GM23338 (cell line): Measurements from ENCODE around the gene CAPG. TPM values are rescaled to one million over a fixed set of nuclear protein-coding genes. Genes with fewer than 3 reads are reported as not detected.

Experiments used
- ATAC-seq: fragments of 200-7000 bp; cut with Tn5 transposase; 3 replicates; pipeline ENCODE4 v1.9.1; 2020
- DNase-seq: peaks from one replicate; pipeline ENCODE4 v3.0.0-alpha.2; 2015; ENCODE audit warnings: low spot score
- H2AFZ ChIP-seq: fragments of 200-600 bp; sonication (generic); 2 replicates; pipeline ENCODE4 v1.8.0; 2016; ENCODE audit warnings: antibody characterized with exemption, mild to moderate bottlenecking, moderate library complexity
- H3F3A ChIP-seq: fragments of 200-600 bp; sonication (generic); replicated peaks from 2 replicates; pipeline ENCODE4 v1.8.0; 2017; ENCODE audit warnings: antibody characterized with exemption, mixed run types, low read depth
- H3K27ac ChIP-seq: fragments of 200-600 bp; sonication (generic); 2 replicates; pipeline ENCODE4 v1.6.1; 2016; ENCODE audit warnings: low read depth
- H3K27me3 ChIP-seq: fragments of 200-600 bp; sonication (generic); 2 replicates; pipeline ENCODE4 v1.8.0; 2016; ENCODE audit warnings: mild to moderate bottlenecking, mixed run types, moderate library complexity; ENCODE audit not compliant: insufficient read depth
- H3K36me3 ChIP-seq: fragments of 200-600 bp; sonication (generic); 2 replicates; pipeline ENCODE4 v1.8.0; 2016; ENCODE audit warnings: mild to moderate bottlenecking; ENCODE audit not compliant: insufficient read depth
- H3K4me1 ChIP-seq: fragments of 200-600 bp; sonication (generic); 2 replicates; pipeline ENCODE4 v1.8.0; 2016; ENCODE audit warnings: mild to moderate bottlenecking, moderate library complexity; ENCODE audit not compliant: insufficient read depth
- H3K4me2 ChIP-seq: fragments of 200-600 bp; sonication (generic); 2 replicates; pipeline ENCODE4 v1.7.1; 2017; ENCODE audit warnings: mixed run types
- H3K4me3 ChIP-seq: fragments of 200-600 bp; sonication (generic); 2 replicates; pipeline ENCODE4 v1.6.1; 2016; ENCODE audit warnings: mixed run types
- H3K79me2 ChIP-seq: fragments of 200-600 bp; sonication (generic); replicated peaks from 2 replicates; pipeline ENCODE4 v1.8.0; 2017; ENCODE audit warnings: mild to moderate bottlenecking; ENCODE audit not compliant: insufficient read depth
- H3K9me2 ChIP-seq: fragments of 200-600 bp; sonication (generic); 2 replicates; pipeline ENCODE4 v1.8.0; 2017; ENCODE audit not compliant: insufficient read depth
- H4K20me1 ChIP-seq: fragments of 200-600 bp; sonication (generic); replicated peaks from 2 replicates; pipeline ENCODE4 v1.8.0; 2017; ENCODE audit warnings: mild to moderate bottlenecking; ENCODE audit not compliant: insufficient read depth
- H3K27ac Mint-ChIP-seq: 2 replicates; pipeline ENCODE4 v1.8.0; 2020; ENCODE audit warnings: inconsistent platforms, mild to moderate bottlenecking, moderate library complexity, mixed read lengths
- H3K27me3 Mint-ChIP-seq: 3 replicates; pipeline ENCODE4 v1.8.0; 2022; ENCODE audit warnings: low read depth, mild to moderate bottlenecking, moderate library complexity, mixed read lengths, inconsistent platforms; ENCODE audit not compliant: insufficient read depth, poor library complexity
- H3K36me3 Mint-ChIP-seq: 3 replicates; pipeline ENCODE4 v1.8.0; 2021; ENCODE audit warnings: low read depth, mild to moderate bottlenecking, inconsistent platforms, moderate library complexity, mixed read lengths
- H3K4me1 Mint-ChIP-seq: 3 replicates; pipeline ENCODE4 v1.8.0; 2020; ENCODE audit warnings: mild to moderate bottlenecking, inconsistent platforms, mixed read lengths
- H3K4me3 Mint-ChIP-seq: 3 replicates; pipeline ENCODE4 v1.8.0; 2021; ENCODE audit warnings: moderate library complexity, mild to moderate bottlenecking, inconsistent platforms, mixed read lengths
- H3K9me3 Mint-ChIP-seq: 3 replicates; pipeline ENCODE4 v1.8.0; 2020; ENCODE audit warnings: moderate library complexity, mild to moderate bottlenecking, inconsistent platforms, mixed read lengths
- CREB1 ChIP-seq: fragments of 250-450 bp; sonication (Bioruptor Pico); IDR thresholded peaks from 2 replicates; pipeline ENCODE4 v1.5.0; 2020; ENCODE audit warnings: low read depth, mild to moderate bottlenecking, moderate library complexity
- EZH2phosphoT487 ChIP-seq: fragments of 200-600 bp; sonication (generic); IDR thresholded peaks from one replicate; pipeline ENCODE4 v1.8.1; 2018; ENCODE audit warnings: antibody characterized with exemption; ENCODE audit not compliant: unreplicated experiment
- JUNB ChIP-seq: IDR thresholded peaks from one replicate; pipeline ENCODE4 v1.6.1; 2016; ENCODE audit warnings: antibody characterized with exemption; ENCODE audit not compliant: unreplicated experiment
- NANOG ChIP-seq: IDR thresholded peaks from 2 replicates; pipeline ENCODE4 v1.6.1; 2016; ENCODE audit warnings: antibody characterized with exemption, borderline replicate concordance
- POLR2AphosphoS5 ChIP-seq: IDR thresholded peaks from 2 replicates; pipeline ENCODE4 v1.6.1; 2016; ENCODE audit warnings: antibody characterized with exemption, low read depth
- ZNF331 ChIP-seq: fragments of 250-450 bp; sonication (Bioruptor Pico); IDR thresholded peaks from 2 replicates; pipeline ENCODE4 v1.5.0; 2020; ENCODE audit warnings: low read depth, mild to moderate bottlenecking, moderate library complexity
- polyA plus RNA-seq: library from polyadenylated mRNA; unstranded; fragments of >200 nt; fragmentation: Nextera tagmentation; extraction: Ambion mirVana; gene quantifications from 2 replicates; pipeline ENCODE4 v1.2.1, GENCODE V29; 2016
- total RNA-seq: library from RNA; depleted of rRNA; stranded (reverse); fragments of >200 nt; shearing (Covaris generic); gene quantifications from 2 replicates; pipeline ENCODE4 v1.2.3, GENCODE V29; 2014
- TF ChIP-seq, protein P1 (sequence below): IDR thresholded peaks from one replicate; pipeline ENCODE4 v1.6.1; 2018; ENCODE audit warnings: antibody characterized with exemption; ENCODE audit not compliant: unreplicated experiment
- TF ChIP-seq, protein P2 (sequence below), 2 experiments: fragments of 200-600 bp in 1 of 2; sonication (generic) in 1 of 2; conservative IDR thresholded peaks; 2 replicates each; pipeline versions ENCODE4 v1.5.1 to v1.6.1; 2016 to 2017; ENCODE audit warnings: antibody characterized with exemption in 2 of 2, low read depth in 2 of 2, mild to moderate bottlenecking in 2 of 2, moderate library complexity in 1 of 2
- TF ChIP-seq, protein P3 (sequence below): fragments of 250-450 bp; sonication (Bioruptor Pico); IDR thresholded peaks from 2 replicates; pipeline ENCODE4 v1.5.0; 2020; ENCODE audit warnings: mild to moderate bottlenecking, moderate library complexity

Gene CAPG
- total and polyA plus RNA-seq, 2 experiments from 2014 or later = 88.7 to 104 TPM

DNA sequence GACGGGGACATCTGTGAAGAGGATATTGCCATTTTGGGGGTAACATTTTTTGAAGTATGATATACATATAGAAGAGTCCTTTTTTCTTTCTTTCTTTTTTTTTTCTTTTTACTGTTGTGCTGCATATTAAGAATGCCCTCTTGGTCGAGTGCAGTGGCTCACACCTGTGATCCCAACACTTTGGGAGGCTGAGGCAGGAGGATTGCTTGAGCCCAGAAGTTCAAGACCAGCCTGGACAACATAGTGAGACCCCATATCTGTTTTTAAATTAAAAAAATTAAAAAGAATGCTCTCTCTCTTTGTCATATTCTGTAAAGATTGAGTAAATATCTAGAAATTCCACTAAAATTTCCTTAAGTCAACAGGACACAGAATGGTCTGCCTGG is 11.9 kb upstream of the CAPG start:
- no peak overlapping the region for H3K4me3 Mint-ChIP-seq
- Histone ChIP-seq H2AFZ (no peak overlapping the region), H3K4me2 (no peak overlapping the region), H3K79me2 (peaks cover 4% of the 10 kb centered on the region; the same call in 1 of the 2 replicates), H3K4me1 (peaks cover 29% of the 10 kb centered on the region), H3K36me3 (no peaks in the 10 kb centered on the region), H3K4me3 (no peak overlapping the region), H3K27me3 (peaks cover 4% of the 10 kb centered on the region; the same call in 1 of the 2 replicates), H4K20me1 (no peaks in the 10 kb centered on the region), H3F3A (peaks cover 13% of the 10 kb centered on the region; the same call in 1 of the 2 replicates), H3K9me2 (no peaks in the 10 kb centered on the region), H3K27ac (no peak overlapping the region)
- peaks cover 31% of the 10 kb centered on the region for H3K27me3 Mint-ChIP-seq
- no peak for TF ChIP-seq NANOG
- H3K27ac Mint-ChIP-seq = no peak overlapping the region
- peaks cover 29% of the 10 kb centered on the region for H3K4me1 Mint-ChIP-seq
- no peak for DNase-seq
- no peaks in the 10 kb centered on the region; the same call in 2 of the 3 replicates for H3K36me3 Mint-ChIP-seq
- ATAC-seq = no peak
- no peaks in the 10 kb centered on the region for H3K9me3 Mint-ChIP-seq

DNA sequence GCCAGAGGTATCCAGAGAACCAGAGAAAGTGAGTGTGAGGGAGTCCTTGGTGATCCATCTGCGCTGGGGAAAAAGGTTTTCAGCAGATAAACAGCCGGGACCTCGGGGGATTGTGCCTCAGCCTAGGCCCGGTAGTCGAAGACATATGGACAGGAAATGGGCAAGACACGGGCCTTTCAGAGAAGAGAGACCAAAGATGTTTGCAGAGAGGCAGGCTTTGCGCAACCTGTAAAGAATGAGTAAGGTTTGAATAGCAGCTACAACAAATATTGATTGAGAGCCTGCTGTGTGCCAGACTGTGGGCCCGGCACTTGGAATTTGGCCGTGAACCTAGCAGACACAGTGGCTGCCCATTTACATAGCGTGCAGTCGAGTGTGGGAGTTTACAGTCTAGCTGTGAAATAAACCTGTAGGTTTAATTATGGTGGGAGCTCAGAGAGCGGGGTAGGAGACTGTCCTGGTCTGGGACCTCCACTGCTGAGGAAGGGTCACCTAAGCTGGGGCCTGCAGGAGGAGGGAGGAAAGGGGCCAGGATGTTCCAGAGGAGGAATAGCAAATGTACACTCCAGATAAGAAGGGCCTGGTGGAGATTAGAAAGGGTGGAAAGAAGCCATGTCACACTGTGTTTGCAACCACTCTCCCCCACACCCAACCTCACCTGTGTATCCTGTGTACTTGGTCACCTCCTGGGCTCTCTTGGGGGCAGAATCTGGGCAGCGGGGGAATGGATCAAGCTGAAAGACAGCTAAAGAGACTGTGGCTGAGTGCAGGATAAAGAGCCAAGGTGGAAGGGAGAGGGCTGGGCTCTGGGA is 11.3 kb upstream of the CAPG start:
- no peaks in the 10 kb centered on the region; the same call in 2 of the 3 replicates for H3K36me3 Mint-ChIP-seq
- Histone ChIP-seq H3K27me3 (peaks cover 4% of the 10 kb centered on the region; the same call in 1 of the 2 replicates), H3F3A (peaks cover 13% of the 10 kb centered on the region; the same call in 1 of the 2 replicates), H3K9me2 (no peaks in the 10 kb centered on the region), H2AFZ (peak overlapping the region; percentile 99), H4K20me1 (no peaks in the 10 kb centered on the region), H3K79me2 (peaks cover 4% of the 10 kb centered on the region; the same call in 1 of the 2 replicates), H3K4me2 (peak overlapping the region; percentile 51), H3K36me3 (no peaks in the 10 kb centered on the region), H3K27ac (peak overlapping the region; percentile 68; the same call in 1 of the 2 replicates), H3K4me3 (no peak overlapping the region), H3K4me1 (peaks cover 29% of the 10 kb centered on the region)
- TF ChIP-seq ZNF331 (CRISPR knock-in tag) (no peak), EZH2phosphoT487 (no peak), CREB1 (CRISPR knock-in tag) (no peak), POLR2AphosphoS5 (no peak), JUNB (no peak)
- TF ChIP-seq, protein P1, sequence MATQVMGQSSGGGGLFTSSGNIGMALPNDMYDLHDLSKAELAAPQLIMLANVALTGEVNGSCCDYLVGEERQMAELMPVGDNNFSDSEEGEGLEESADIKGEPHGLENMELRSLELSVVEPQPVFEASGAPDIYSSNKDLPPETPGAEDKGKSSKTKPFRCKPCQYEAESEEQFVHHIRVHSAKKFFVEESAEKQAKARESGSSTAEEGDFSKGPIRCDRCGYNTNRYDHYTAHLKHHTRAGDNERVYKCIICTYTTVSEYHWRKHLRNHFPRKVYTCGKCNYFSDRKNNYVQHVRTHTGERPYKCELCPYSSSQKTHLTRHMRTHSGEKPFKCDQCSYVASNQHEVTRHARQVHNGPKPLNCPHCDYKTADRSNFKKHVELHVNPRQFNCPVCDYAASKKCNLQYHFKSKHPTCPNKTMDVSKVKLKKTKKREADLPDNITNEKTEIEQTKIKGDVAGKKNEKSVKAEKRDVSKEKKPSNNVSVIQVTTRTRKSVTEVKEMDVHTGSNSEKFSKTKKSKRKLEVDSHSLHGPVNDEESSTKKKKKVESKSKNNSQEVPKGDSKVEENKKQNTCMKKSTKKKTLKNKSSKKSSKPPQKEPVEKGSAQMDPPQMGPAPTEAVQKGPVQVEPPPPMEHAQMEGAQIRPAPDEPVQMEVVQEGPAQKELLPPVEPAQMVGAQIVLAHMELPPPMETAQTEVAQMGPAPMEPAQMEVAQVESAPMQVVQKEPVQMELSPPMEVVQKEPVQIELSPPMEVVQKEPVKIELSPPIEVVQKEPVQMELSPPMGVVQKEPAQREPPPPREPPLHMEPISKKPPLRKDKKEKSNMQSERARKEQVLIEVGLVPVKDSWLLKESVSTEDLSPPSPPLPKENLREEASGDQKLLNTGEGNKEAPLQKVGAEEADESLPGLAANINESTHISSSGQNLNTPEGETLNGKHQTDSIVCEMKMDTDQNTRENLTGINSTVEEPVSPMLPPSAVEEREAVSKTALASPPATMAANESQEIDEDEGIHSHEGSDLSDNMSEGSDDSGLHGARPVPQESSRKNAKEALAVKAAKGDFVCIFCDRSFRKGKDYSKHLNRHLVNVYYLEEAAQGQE = no peak
- TF ChIP-seq, protein P2, sequence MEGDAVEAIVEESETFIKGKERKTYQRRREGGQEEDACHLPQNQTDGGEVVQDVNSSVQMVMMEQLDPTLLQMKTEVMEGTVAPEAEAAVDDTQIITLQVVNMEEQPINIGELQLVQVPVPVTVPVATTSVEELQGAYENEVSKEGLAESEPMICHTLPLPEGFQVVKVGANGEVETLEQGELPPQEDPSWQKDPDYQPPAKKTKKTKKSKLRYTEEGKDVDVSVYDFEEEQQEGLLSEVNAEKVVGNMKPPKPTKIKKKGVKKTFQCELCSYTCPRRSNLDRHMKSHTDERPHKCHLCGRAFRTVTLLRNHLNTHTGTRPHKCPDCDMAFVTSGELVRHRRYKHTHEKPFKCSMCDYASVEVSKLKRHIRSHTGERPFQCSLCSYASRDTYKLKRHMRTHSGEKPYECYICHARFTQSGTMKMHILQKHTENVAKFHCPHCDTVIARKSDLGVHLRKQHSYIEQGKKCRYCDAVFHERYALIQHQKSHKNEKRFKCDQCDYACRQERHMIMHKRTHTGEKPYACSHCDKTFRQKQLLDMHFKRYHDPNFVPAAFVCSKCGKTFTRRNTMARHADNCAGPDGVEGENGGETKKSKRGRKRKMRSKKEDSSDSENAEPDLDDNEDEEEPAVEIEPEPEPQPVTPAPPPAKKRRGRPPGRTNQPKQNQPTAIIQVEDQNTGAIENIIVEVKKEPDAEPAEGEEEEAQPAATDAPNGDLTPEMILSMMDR (conservative IDR thresholded peaks at IDR 0.05; ENCODE audit: low read depth in 2 of 2) = no peak
- TF ChIP-seq, protein P3, sequence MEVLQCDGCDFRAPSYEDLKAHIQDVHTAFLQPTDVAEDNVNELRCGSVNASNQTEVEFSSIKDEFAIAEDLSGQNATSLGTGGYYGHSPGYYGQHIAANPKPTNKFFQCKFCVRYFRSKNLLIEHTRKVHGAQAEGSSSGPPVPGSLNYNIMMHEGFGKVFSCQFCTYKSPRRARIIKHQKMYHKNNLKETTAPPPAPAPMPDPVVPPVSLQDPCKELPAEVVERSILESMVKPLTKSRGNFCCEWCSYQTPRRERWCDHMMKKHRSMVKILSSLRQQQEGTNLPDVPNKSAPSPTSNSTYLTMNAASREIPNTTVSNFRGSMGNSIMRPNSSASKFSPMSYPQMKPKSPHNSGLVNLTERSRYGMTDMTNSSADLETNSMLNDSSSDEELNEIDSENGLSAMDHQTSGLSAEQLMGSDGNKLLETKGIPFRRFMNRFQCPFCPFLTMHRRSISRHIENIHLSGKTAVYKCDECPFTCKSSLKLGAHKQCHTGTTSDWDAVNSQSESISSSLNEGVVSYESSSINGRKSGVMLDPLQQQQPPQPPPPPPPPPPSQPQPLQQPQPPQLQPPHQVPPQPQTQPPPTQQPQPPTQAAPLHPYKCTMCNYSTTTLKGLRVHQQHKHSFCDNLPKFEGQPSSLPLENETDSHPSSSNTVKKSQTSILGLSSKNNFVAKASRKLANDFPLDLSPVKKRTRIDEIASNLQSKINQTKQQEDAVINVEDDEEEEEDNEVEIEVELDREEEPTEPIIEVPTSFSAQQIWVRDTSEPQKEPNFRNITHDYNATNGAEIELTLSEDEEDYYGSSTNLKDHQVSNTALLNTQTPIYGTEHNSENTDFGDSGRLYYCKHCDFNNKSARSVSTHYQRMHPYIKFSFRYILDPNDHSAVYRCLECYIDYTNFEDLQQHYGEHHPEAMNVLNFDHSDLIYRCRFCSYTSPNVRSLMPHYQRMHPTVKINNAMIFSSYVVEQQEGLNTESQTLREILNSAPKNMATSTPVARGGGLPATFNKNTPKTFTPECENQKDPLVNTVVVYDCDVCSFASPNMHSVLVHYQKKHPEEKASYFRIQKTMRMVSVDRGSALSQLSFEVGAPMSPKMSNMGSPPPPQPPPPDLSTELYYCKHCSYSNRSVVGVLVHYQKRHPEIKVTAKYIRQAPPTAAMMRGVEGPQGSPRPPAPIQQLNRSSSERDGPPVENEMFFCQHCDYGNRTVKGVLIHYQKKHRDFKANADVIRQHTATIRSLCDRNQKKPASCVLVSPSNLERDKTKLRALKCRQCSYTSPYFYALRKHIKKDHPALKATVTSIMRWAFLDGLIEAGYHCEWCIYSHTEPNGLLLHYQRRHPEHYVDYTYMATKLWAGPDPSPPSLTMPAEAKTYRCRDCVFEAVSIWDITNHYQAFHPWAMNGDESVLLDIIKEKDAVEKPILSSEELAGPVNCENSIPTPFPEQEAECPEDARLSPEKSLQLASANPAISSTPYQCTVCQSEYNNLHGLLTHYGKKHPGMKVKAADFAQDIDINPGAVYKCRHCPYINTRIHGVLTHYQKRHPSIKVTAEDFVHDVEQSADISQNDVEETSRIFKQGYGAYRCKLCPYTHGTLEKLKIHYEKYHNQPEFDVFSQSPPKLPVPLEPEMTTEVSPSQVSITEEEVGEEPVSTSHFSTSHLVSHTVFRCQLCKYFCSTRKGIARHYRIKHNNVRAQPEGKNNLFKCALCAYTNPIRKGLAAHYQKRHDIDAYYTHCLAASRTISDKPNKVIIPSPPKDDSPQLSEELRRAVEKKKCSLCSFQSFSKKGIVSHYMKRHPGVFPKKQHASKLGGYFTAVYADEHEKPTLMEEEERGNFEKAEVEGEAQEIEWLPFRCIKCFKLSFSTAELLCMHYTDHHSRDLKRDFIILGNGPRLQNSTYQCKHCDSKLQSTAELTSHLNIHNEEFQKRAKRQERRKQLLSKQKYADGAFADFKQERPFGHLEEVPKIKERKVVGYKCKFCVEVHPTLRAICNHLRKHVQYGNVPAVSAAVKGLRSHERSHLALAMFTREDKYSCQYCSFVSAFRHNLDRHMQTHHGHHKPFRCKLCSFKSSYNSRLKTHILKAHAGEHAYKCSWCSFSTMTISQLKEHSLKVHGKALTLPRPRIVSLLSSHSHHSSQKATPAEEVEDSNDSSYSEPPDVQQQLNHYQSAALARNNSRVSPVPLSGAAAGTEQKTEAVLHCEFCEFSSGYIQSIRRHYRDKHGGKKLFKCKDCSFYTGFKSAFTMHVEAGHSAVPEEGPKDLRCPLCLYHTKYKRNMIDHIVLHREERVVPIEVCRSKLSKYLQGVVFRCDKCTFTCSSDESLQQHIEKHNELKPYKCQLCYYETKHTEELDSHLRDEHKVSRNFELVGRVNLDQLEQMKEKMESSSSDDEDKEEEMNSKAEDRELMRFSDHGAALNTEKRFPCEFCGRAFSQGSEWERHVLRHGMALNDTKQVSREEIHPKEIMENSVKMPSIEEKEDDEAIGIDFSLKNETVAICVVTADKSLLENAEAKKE (CRISPR knock-in tag) = no peak
- DNase-seq = no peak
- peaks cover 29% of the 10 kb centered on the region for H3K27me3 Mint-ChIP-seq
- no peak for ATAC-seq
- no peak overlapping the region for H3K27ac Mint-ChIP-seq
- no peak overlapping the region; the same call in 2 of the 3 replicates for H3K4me3 Mint-ChIP-seq
- H3K9me3 Mint-ChIP-seq = no peaks in the 10 kb centered on the region
- peaks cover 29% of the 10 kb centered on the region for H3K4me1 Mint-ChIP-seq
